Activated CD8-positive, alpha-beta T cell treated with anti-CD3 and anti-CD28 coated beads for 36 hours (primary cell): ENCODE results near the gene ZNF496. TPM values are rescaled to one million over a fixed set of nuclear protein-coding genes. Genes with fewer than 3 reads are reported as not detected.
A peak's percentile ranks its signal among the peaks of the same experiment; 100 is the strongest.

Experiments used
- ATAC-seq: fragments of 200-7000 bp; cut with Tn5 transposase; one replicate; pipeline ENCODE4 v1.10.0; 2021; ENCODE audit warnings: mild to moderate bottlenecking, moderate library complexity
- CTCF ChIA-PET: fragments of 350-600 bp; sonication (Branson Sonifier 250); formaldehyde crosslinking; loops from one replicate; lab custom pipeline; 2021; ENCODE audit warnings: antibody characterized with exemption; lab: Charles Lee
- POLR2A ChIA-PET: fragments of 350-600 bp; sonication (Branson Sonifier 250); formaldehyde crosslinking; loops from one replicate; lab custom pipeline; 2021; ENCODE audit warnings: antibody characterized with exemption; lab: Charles Lee
- DNase-seq: peaks from one replicate; pipeline ENCODE4 v3.0.0-alpha.2; 2020
- H3K27ac Mint-ChIP-seq: one replicate; pipeline ENCODE4 v1.8.0; 2021; ENCODE audit warnings: mild to moderate bottlenecking, mixed read lengths
- H3K27me3 Mint-ChIP-seq: one replicate; pipeline ENCODE4 v1.8.0; 2021; ENCODE audit warnings: mixed read lengths
- H3K36me3 Mint-ChIP-seq: one replicate; pipeline ENCODE4 v1.8.0; 2021; ENCODE audit warnings: low read depth, mixed read lengths
- H3K4me1 Mint-ChIP-seq: one replicate; pipeline ENCODE4 v1.8.0; 2021; ENCODE audit warnings: low read depth, mixed read lengths
- H3K4me3 Mint-ChIP-seq: one replicate; pipeline ENCODE4 v1.8.0; 2021; ENCODE audit warnings: mild to moderate bottlenecking, moderate library complexity, mixed read lengths
- H3K9me3 Mint-ChIP-seq: one replicate; pipeline ENCODE4 v1.8.0; 2021; ENCODE audit warnings: mixed read lengths
- CTCF ChIP-seq: fragments of 200-600 bp; IDR thresholded peaks from one replicate; pipeline ENCODE4 v1.8.0; 2022; ENCODE audit warnings: antibody characterized with exemption, mild to moderate bottlenecking
- intact Hi-C: fragments of 100-400 bp; cut with micrococcal nuclease; formaldehyde crosslinking; loops from one replicate; pipeline ENCODE4 v1.10.0; 2022
- total RNA-seq, 2 experiments: library from RNA; stranded (reverse); gene quantifications; one replicate each; pipeline ENCODE4 v1.2.3, GENCODE V29; 2021

ZNF496 gene
- total RNA-seq, 2 experiments from 2014 or later: 27.5 to 28.0 TPM

- no peak for TF ChIP-seq CTCF
- ChIA-PET CTCF (no interaction called here), POLR2A (interaction anchor here (1.3 to 1.7 kb wide), 2 partner anchors 9 to 24 kb away, joined by 3 to 4 read pairs; no protein-coding TSS in a partner anchor)
- DNase-seq (no peak), ATAC-seq (no peak)
- no peaks in the 10 kb centered on the region for H3K27me3 Mint-ChIP-seq
- no peak overlapping the region for H3K4me3 Mint-ChIP-seq
- H3K27ac Mint-ChIP-seq: no peak overlapping the region
- no peaks in the 10 kb centered on the region for H3K9me3 Mint-ChIP-seq
- H3K4me1 Mint-ChIP-seq: peaks cover 17% of the 10 kb centered on the region
- intact Hi-C loops: no loop called here
- H3K36me3 Mint-ChIP-seq: peaks cover 28% of the 10 kb centered on the region
These were observed 33.0 kb downstream of the ZNF496 start for GRCh38 chr1:247298701-247299100.

- POLR2A ChIA-PET: interaction anchor here (1.3 to 1.7 kb wide), 2 partner anchors 10 to 25 kb away, joined by 3 to 4 read pairs; no protein-coding TSS in a partner anchor
- Mint-ChIP-seq H3K27ac (peak overlapping the region; percentile 43), H3K4me3 (no peak overlapping the region), H3K27me3 (no peaks in the 10 kb centered on the region), H3K9me3 (no peaks in the 10 kb centered on the region), H3K36me3 (peaks cover 22% of the 10 kb centered on the region), H3K4me1 (peaks cover 17% of the 10 kb centered on the region)
- no peak for DNase-seq
- no peak for TF ChIP-seq CTCF
- ATAC-seq: no peak
- CTCF ChIA-PET: no interaction called here
- intact Hi-C loops: no loop called here
These were observed 33.6 kb downstream of the ZNF496 start for GRCh38 chr1:247298124-247298481.

GRCh38 chr1:247297263-247298123, 34.2 kb downstream of the ZNF496 start:
- POLR2A ChIA-PET: interaction anchor here (1.3 to 1.7 kb wide), 2 partner anchors 10 to 25 kb away, joined by 3 to 4 read pairs; no protein-coding TSS in a partner anchor

GRCh38 chr1:247296599-247297180, 35.0 kb downstream of the ZNF496 start:
- Mint-ChIP-seq H3K4me1 (peaks cover 22% of the 10 kb centered on the region), H3K36me3 (peaks cover 15% of the 10 kb centered on the region), H3K27ac (no peak overlapping the region), H3K9me3 (no peaks in the 10 kb centered on the region), H3K4me3 (no peak overlapping the region), H3K27me3 (no peaks in the 10 kb centered on the region)
- ChIA-PET POLR2A (no interaction called here), CTCF (no interaction called here)
- no peak for DNase-seq
- ATAC-seq: no peak
- TF ChIP-seq CTCF: no peak
- intact Hi-C loops: no loop called here

More at GRCh38 chr1:247297263-247298123, 34.2 kb downstream of the ZNF496 start:
- CTCF ChIA-PET: no interaction called here
- intact Hi-C loops: no loop called here
- peaks cover 17% of the 10 kb centered on the region for H3K4me1 Mint-ChIP-seq
- no peak overlapping the region for H3K4me3 Mint-ChIP-seq
- peaks cover 16% of the 10 kb centered on the region for H3K36me3 Mint-ChIP-seq
- peak overlapping the region; percentile 43 for H3K27ac Mint-ChIP-seq
- no peaks in the 10 kb centered on the region for H3K27me3 Mint-ChIP-seq
- ATAC-seq (peak; percentile 70), DNase-seq (peak; percentile 45)
- H3K9me3 Mint-ChIP-seq: no peaks in the 10 kb centered on the region
- no peak for TF ChIP-seq CTCF

- intact Hi-C loops: no loop called here
- Mint-ChIP-seq H3K4me3 (no peak overlapping the region), H3K27me3 (no peaks in the 10 kb centered on the region), H3K9me3 (no peaks in the 10 kb centered on the region), H3K27ac (no peak overlapping the region), H3K4me1 (peaks cover 22% of the 10 kb centered on the region), H3K36me3 (peaks cover 13% of the 10 kb centered on the region)
- no peak for TF ChIP-seq CTCF
- CTCF ChIA-PET: no interaction called here
- DNase-seq (no peak), ATAC-seq (no peak)
- POLR2A ChIA-PET: no interaction called here
These were observed 35.9 kb downstream of the ZNF496 start for GRCh38 chr1:247295746-247296145.
